ENCODE measurements around the gene C14orf93.

The C14orf93 gene

GRCh38 chr14:22980672-22981089, 29.3 kb downstream of the C14orf93 start:
- Histone ChIP-seq H3K79me2 (ENCODE audit: low read length) (no peaks in the 10 kb centered on the region), H3K36me3 (replicated peaks; ENCODE audit: low read depth, low read length) (no peaks in the 10 kb centered on the region), H3K27me3 (ENCODE audit: low read depth, low read length) (no peaks in the 10 kb centered on the region), H3K4me2 (ENCODE audit: low read length) (peak overlapping the region; percentile 57), H2AFZ (ENCODE audit: low read depth, low read length) (peak overlapping the region; percentile 61; the same call in 1 of the 2 replicates), H3K9ac (ENCODE audit: low read length) (peak overlapping the region; percentile 39; the same call in 1 of the 2 replicates), H3K9me3 (ENCODE audit: insufficient read depth, low read length) (no peaks in the 10 kb centered on the region), H3K4me1 (ENCODE audit: low read length) (peaks cover 5% of the 10 kb centered on the region), H4K20me1 (ENCODE audit: insufficient read depth, low read length) (no peaks in the 10 kb centered on the region), H3K4me3 (ENCODE audit: low read length) (peak overlapping the region; percentile 72), H3K27ac (ENCODE audit: low read length) (no peak overlapping the region)
- TF ChIP-seq EZH2phosphoT487 (IDR thresholded peaks at IDR 0.05; ENCODE audit: low read depth), result no peak
- TF ChIP-seq, protein P1, sequence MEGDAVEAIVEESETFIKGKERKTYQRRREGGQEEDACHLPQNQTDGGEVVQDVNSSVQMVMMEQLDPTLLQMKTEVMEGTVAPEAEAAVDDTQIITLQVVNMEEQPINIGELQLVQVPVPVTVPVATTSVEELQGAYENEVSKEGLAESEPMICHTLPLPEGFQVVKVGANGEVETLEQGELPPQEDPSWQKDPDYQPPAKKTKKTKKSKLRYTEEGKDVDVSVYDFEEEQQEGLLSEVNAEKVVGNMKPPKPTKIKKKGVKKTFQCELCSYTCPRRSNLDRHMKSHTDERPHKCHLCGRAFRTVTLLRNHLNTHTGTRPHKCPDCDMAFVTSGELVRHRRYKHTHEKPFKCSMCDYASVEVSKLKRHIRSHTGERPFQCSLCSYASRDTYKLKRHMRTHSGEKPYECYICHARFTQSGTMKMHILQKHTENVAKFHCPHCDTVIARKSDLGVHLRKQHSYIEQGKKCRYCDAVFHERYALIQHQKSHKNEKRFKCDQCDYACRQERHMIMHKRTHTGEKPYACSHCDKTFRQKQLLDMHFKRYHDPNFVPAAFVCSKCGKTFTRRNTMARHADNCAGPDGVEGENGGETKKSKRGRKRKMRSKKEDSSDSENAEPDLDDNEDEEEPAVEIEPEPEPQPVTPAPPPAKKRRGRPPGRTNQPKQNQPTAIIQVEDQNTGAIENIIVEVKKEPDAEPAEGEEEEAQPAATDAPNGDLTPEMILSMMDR (IDR thresholded peaks at IDR 0.05; ENCODE audit: low read depth, low read length), result no peak

- Histone ChIP-seq H3K9ac (ENCODE audit: low read length) (no peak overlapping the region), H3K36me3 (replicated peaks; ENCODE audit: low read depth, low read length) (no peaks in the 10 kb centered on the region), H4K20me1 (ENCODE audit: insufficient read depth, low read length) (no peaks in the 10 kb centered on the region), H3K9me3 (ENCODE audit: insufficient read depth, low read length) (no peaks in the 10 kb centered on the region), H2AFZ (ENCODE audit: low read depth, low read length) (peak overlapping the region; percentile 77; the same call in 1 of the 2 replicates), H3K79me2 (ENCODE audit: low read length) (no peaks in the 10 kb centered on the region), H3K4me3 (ENCODE audit: low read length) (peak overlapping the region; percentile 53), H3K4me2 (ENCODE audit: low read length) (peak overlapping the region; percentile 31; the same call in 1 of the 2 replicates), H3K27me3 (ENCODE audit: low read depth, low read length) (no peaks in the 10 kb centered on the region), H3K4me1 (ENCODE audit: low read length) (peaks cover 5% of the 10 kb centered on the region), H3K27ac (ENCODE audit: low read length) (no peak overlapping the region)
- TF ChIP-seq, protein P1 (IDR thresholded peaks at IDR 0.05; ENCODE audit: low read depth, low read length), result no peak
- no peak for TF ChIP-seq EZH2phosphoT487 (IDR thresholded peaks at IDR 0.05; ENCODE audit: low read depth)
Measured at GRCh38 chr14:22979748-22980392, 30.1 kb downstream of the C14orf93 start.

DNA sequence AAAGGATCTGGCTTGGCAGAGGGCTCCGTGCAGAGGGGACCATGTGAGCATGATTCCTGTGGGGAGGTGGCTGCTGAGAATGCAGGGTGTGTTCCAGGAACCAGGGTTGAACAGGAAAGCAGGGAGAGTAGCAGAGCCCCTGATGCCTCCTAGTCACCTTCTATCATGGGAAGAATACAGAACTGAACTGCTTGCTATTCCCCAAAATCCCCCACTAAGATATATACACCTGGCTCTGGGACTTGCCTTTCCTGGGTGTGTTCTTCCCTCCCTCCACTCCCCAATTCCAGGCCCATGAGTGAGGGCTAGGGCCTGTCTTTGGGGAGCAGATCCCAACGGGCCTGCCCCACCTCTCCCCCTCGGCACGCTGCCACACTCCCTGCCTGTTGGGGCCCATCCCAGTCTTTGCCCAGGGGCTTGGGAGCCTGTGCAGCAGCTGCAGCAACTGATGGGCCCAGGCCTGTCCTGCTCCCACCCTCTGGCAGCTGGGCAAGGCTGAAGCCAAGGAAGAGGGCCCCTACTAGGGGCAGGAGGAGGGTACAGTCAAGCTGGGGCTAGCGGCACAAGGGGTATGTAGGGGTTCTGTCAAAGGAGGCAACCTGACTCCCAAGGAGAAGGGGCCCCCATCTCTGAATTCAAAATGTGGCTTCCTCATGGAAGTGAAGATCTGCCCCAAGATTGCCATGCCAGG, 30.8 kb downstream of the C14orf93 start:
- no peaks in the 10 kb centered on the region for H3K79me2 ChIP-seq (ENCODE audit: low read length)
- H3K4me3 ChIP-seq (ENCODE audit: low read length), result no peak overlapping the region
- no peaks in the 10 kb centered on the region for H3K36me3 ChIP-seq (replicated peaks; ENCODE audit: low read depth, low read length)
- no peaks in the 10 kb centered on the region for H4K20me1 ChIP-seq (ENCODE audit: insufficient read depth, low read length)
- TF ChIP-seq, protein P1 (IDR thresholded peaks at IDR 0.05; ENCODE audit: low read depth, low read length), result no peak
- no peak for TF ChIP-seq EZH2phosphoT487 (IDR thresholded peaks at IDR 0.05; ENCODE audit: low read depth)
- no peaks in the 10 kb centered on the region for H3K27me3 ChIP-seq (ENCODE audit: low read depth, low read length)
- H3K4me1 ChIP-seq (ENCODE audit: low read length), result peaks cover 5% of the 10 kb centered on the region
- no peak overlapping the region for H3K27ac ChIP-seq (ENCODE audit: low read length)
- no peak overlapping the region for H2AFZ ChIP-seq (ENCODE audit: low read depth, low read length)
- H3K9ac ChIP-seq (ENCODE audit: low read length), result no peak overlapping the region
- H3K4me2 ChIP-seq (ENCODE audit: low read length), result no peak overlapping the region
- H3K9me3 ChIP-seq (ENCODE audit: insufficient read depth, low read length), result no peaks in the 10 kb centered on the region

- Histone ChIP-seq H3K27ac (ENCODE audit: low read length) (no peak overlapping the region), H3K4me2 (ENCODE audit: low read length) (no peak overlapping the region), H3K79me2 (ENCODE audit: low read length) (no peaks in the 10 kb centered on the region), H3K36me3 (replicated peaks; ENCODE audit: low read depth, low read length) (no peaks in the 10 kb centered on the region), H3K4me1 (ENCODE audit: low read length) (peaks cover 5% of the 10 kb centered on the region), H3K9me3 (ENCODE audit: insufficient read depth, low read length) (no peaks in the 10 kb centered on the region), H3K4me3 (ENCODE audit: low read length) (no peak overlapping the region), H3K27me3 (ENCODE audit: low read depth, low read length) (no peaks in the 10 kb centered on the region), H3K9ac (ENCODE audit: low read length) (no peak overlapping the region), H2AFZ (ENCODE audit: low read depth, low read length) (no peak overlapping the region), H4K20me1 (ENCODE audit: insufficient read depth, low read length) (no peaks in the 10 kb centered on the region)
- TF ChIP-seq, protein P1 (IDR thresholded peaks at IDR 0.05; ENCODE audit: low read depth, low read length), result no peak
- no peak for TF ChIP-seq EZH2phosphoT487 (IDR thresholded peaks at IDR 0.05; ENCODE audit: low read depth)
Measured at GRCh38 chr14:22978487-22978837, 31.5 kb downstream of the C14orf93 start.

Measured in OCI-LY3 (cell line).